Measurements from ENCODE around the gene VTI1A. TPM values are rescaled to one million over a fixed set of nuclear protein-coding genes. Genes with fewer than 3 reads are reported as not detected.

The VTI1A gene
- total and polyA plus RNA-seq, 9 donors = 7.8 to 48.2 (median 20.0) TPM

- no peaks in the 10 kb centered on the region for H3K36me3 ChIP-seq
- no peaks in the 10 kb centered on the region for H3K27me3 ChIP-seq
- 68 to 83% (median 78%) methylated on average over 7 of the region's 7 CpGs for WGBS, 3 donors
- H3K27ac ChIP-seq = no peak overlapping the region
- no peak for DNase-seq
- H3K4me1 ChIP-seq (ENCODE audit: insufficient read depth) = no peaks in the 10 kb centered on the region
- H3K4me3 ChIP-seq = no peak overlapping the region
- H3K9me3 ChIP-seq = no peaks in the 10 kb centered on the region
- TF ChIP-seq CTCF (IDR thresholded peaks at IDR 0.05) = no peak
- intact Hi-C loops (cut with DNase I) = no loop called here
These were observed 231.6 kb downstream of the VTI1A start for GRCh38 chr10:112678581-112678980.

GRCh38 chr10:112678987-112679386 is 232.0 kb downstream of the VTI1A start:
- no peak for DNase-seq
- Histone ChIP-seq H3K4me3 (no peak overlapping the region), H3K36me3 (no peaks in the 10 kb centered on the region), H3K27me3 (no peaks in the 10 kb centered on the region), H3K4me1 (ENCODE audit: insufficient read depth) (no peaks in the 10 kb centered on the region), H3K27ac (no peak overlapping the region), H3K9me3 (no peaks in the 10 kb centered on the region)
- TF ChIP-seq CTCF (IDR thresholded peaks at IDR 0.05) (no peak), POLR2A (IDR thresholded peaks at IDR 0.05) (no peak), EP300 (IDR thresholded peaks at IDR 0.05) (no peak)
- intact Hi-C loops (cut with DNase I) = no loop called here
- 62 to 80% (median 78%) methylated on average over 3 of the region's 3 CpGs for WGBS, 3 donors

GRCh38 chr10:112679392-112679791 is 232.4 kb downstream of the VTI1A start:
- Histone ChIP-seq H3K36me3 (no peaks in the 10 kb centered on the region), H3K27ac (no peak overlapping the region), H3K9me3 (no peaks in the 10 kb centered on the region), H3K4me3 (no peak overlapping the region), H3K4me1 (ENCODE audit: insufficient read depth) (no peaks in the 10 kb centered on the region), H3K27me3 (no peaks in the 10 kb centered on the region)
- WGBS, 3 donors = 86 to 87% (median 86%) methylated on average over 2 of the region's 2 CpGs
- intact Hi-C loops (cut with DNase I) = no loop called here
- DNase-seq = no peak
- TF ChIP-seq EP300 (IDR thresholded peaks at IDR 0.05) (no peak), POLR2A (IDR thresholded peaks at IDR 0.05) (no peak), CTCF (IDR thresholded peaks at IDR 0.05) (no peak)

GRCh38 chr10:112680586-112680985 is 233.6 kb downstream of the VTI1A start:
- 94 to 100% (median 97%) methylated on average over 1 of the region's 1 CpG for WGBS, 3 donors
- intact Hi-C loops (cut with DNase I) = no loop called here
- Histone ChIP-seq H3K27ac (no peak overlapping the region), H3K9me3 (no peaks in the 10 kb centered on the region), H3K36me3 (no peaks in the 10 kb centered on the region), H3K4me1 (ENCODE audit: insufficient read depth) (no peaks in the 10 kb centered on the region), H3K4me3 (no peak overlapping the region), H3K27me3 (no peaks in the 10 kb centered on the region)
- TF ChIP-seq POLR2A (IDR thresholded peaks at IDR 0.05) = no peak
- TF ChIP-seq EP300 (IDR thresholded peaks at IDR 0.05) = no peak
- TF ChIP-seq CTCF (IDR thresholded peaks at IDR 0.05) = no peak
- DNase-seq = no peak

GRCh38 chr10:112687647-112688046 is 240.6 kb downstream of the VTI1A start:
- intact Hi-C loops (cut with DNase I) = no loop called here

More at GRCh38 chr10:112687647-112688046, 240.6 kb downstream of the VTI1A start:
- Histone ChIP-seq H3K4me3 (no peak overlapping the region), H3K27ac (no peak overlapping the region), H3K9me3 (no peaks in the 10 kb centered on the region), H3K27me3 (no peaks in the 10 kb centered on the region), H3K36me3 (no peaks in the 10 kb centered on the region), H3K4me1 (ENCODE audit: insufficient read depth) (no peaks in the 10 kb centered on the region)
- WGBS, 3 donors = 84 to 87% (median 86%) methylated on average over 4 of the region's 4 CpGs
- DNase-seq = no peak
- TF ChIP-seq EP300 (IDR thresholded peaks at IDR 0.05) (no peak), CTCF (IDR thresholded peaks at IDR 0.05) (no peak), POLR2A (IDR thresholded peaks at IDR 0.05) (no peak)

All from ovary (tissue), 9 donors.